ENCODE data around the gene MAD1L1.
A peak's percentile ranks its signal among the peaks of the same experiment; 100 is the strongest.

The MAD1L1 gene

DNA sequence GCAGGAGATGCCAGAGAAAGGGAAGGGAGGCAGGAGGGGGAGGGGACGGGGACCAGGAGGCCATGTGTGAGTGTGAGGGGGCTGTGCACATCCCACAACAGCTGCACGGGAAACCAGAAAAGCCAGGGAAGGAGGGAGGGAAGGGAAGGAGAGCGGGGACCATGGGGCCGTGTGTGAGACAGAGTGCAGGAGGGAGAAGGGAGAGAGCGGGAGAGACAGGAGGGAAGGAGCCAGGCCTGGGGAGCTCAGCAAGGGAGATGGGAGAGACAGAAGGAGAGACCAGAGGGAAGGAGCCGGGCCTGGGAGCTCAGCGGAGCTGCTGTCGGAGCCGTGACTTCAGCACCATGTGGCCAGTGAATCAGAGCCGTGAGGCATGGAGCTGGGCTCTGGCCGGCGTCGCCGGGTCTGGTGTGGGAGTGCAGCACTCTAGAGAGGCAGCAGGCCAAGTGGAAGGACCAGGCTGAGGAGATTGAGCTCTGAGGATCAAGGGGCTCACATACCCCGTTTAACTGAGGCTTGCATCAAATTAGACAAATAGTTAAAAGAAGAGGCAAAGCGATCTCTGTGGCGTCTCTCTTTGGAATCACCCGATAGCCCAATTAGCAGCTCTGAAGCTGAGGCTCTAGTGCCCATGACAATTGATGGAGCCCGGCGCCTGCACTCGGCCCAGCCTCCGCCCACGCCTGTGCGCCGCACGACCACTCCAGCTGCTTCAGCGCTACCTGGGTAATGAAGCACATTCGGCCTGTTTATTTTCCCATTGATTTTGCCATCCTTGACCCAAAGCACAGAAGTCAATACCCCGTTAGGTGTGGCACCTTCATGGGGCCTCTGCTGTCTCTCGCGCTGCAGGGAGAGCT lies 150.4 kb downstream of the MAD1L1 start:
- peak; percentile 69 for DNase-seq

DNA sequence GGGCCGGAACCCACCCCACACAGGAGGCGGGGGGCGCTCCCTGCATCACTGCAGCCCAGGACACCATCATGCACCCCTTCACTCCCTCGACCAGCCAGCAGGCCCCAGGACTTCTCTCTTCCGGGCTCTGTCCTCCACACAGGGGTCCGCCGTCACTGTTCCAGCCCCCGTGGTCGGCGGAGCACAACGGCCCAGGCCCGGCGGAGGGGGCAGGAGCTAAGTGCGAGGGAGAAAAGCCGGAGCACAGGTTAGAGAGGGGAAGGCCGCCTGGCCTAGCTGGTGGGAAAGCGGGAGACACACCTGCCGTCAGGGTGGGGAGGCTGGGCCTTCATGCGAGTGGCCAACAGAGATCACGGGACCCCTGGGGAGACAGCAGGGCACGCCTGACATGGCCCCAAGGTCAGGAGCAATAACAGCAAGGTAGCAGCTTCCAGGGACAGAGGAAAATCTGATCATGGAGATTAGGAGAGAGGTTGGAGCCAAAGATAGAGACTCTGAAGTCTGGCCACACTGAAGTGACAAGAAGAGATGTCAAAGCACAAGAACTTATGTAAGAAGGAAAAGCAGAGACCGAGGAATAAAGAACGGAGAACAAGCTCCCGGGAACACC lies 151.1 kb downstream of the MAD1L1 start:
- no peak for DNase-seq

DNA sequence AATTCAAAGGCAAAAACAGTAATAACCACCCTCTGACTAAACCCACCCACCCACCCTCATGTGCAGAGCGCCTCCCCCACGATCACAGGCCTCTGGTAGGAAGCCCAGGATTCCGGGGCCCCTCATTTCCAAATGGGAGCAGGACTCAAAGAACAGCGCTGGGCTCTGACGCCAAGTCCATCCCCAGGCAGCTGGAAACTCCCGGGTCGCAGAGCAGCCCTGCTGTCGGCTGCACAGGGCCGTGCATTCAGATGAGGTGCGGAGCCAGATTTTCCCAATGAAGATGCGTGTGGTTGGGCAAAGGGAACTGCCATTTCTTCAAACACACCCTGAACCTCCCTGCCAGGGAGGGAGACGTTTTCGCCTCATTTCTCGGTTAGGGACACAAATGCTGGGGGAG lies 152.3 kb downstream of the MAD1L1 start:
- DNase-seq: no peak

DNA sequence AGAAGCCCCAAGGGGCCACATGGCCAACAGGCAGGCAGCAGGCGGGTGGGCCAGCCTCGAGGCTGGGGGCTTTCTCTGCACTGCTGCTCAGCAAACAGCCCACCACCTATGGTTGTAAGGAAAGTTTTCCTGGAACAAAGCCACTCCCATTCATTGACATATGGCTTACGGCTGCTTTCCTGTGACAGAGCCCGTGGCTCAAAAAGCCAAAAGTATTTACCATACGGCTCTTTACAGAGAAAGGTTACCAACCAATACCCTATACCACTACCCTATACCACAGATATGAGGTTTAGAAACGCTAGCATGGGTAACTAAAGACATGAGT lies 152.7 kb downstream of the MAD1L1 start:
- no peak for DNase-seq

DNA sequence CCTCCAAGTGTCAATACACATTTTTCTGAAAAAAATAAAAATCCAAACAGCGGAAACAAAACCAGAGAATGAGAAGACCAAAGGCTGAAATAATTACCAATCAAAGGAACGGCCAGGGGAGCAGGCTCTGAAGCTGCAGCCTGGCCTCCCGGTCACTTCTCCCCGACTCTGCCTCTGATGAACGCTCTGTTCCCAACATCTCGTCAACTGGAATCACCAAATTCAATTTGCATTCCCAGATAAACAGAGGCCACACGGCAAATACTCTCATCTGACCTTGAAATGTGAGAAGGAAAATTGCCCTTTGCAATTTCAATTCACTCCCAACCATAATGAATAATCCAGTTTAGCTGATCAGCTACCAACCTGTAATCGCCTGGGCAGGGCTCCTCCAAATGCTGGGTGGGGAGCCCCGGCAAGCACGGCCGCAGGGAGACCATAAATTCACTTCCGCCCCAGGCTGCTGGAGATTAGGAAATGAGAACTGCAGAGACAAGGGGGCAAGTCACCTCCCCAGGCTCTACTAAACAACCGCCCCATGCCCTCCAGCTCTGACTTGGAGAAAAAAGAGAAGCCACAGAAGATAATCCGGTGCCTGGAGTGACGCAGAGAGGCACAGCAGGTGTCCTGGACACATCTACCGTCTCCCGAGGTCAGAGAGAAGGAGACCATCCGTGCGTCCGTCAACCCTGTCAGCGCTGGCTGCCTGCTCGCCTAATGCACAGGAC lies 153.2 kb downstream of the MAD1L1 start:
- no peak for DNase-seq

DNA sequence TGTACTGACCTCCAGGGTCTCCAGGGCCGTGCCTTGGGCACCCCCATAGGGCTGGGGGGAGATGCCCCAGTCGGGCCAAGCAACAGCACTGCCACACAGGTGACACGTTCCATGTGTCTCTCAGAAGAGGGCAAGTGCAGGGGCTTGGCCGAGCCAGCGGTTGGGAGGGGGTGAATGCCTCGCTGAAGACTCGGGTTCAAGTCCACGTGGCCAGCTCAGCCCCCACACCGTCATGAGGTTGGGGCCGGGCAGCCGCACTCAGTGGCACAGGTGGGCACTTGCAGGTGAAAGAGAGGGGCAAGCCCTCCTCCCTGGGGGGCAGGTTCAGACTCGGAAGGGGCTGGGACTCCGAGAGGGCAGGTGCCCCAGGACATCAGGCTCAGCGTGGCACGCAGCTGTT lies 153.8 kb downstream of the MAD1L1 start:
- DNase-seq: no peak

DNA sequence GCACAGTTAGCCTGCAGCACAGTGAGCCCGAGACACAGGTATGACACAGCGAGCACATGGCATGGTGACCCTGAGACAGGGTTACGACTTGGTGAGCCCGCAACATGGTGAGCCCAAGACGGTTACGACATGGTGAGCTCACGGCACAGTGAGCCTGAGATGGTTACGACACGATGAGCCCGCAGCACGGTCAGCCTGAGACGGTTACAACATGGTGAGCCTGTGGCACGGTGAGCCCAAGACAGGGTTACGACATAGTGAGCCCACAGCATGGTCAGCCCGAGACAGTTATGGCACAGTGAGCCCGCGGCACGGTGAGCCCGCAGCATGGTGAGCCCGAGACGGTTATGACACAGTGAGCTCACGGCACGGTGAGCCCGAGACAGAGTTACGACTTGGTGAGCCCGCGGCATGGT lies 156.1 kb downstream of the MAD1L1 start:
- DNase-seq: no peak

DNA sequence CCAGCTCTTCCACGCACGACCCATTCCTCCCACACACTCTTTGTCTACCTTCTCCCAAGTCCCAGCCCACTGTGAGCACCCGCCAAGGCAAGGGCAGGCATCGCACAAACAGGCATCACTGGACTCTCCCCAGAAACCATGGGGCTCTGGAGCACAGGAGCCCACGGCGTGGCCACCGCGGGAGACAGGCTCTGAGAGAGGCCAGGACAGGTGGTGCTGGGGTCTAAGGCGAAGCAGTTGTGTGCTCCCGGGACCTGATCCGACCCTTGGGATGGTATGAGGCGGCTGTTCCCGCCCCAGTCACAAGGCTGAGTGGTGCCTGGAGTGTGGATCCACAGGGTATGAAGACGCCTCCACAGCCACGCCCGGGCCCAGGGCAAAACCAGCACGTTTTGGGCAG lies 156.9 kb downstream of the MAD1L1 start:
- no peak for DNase-seq

DNA sequence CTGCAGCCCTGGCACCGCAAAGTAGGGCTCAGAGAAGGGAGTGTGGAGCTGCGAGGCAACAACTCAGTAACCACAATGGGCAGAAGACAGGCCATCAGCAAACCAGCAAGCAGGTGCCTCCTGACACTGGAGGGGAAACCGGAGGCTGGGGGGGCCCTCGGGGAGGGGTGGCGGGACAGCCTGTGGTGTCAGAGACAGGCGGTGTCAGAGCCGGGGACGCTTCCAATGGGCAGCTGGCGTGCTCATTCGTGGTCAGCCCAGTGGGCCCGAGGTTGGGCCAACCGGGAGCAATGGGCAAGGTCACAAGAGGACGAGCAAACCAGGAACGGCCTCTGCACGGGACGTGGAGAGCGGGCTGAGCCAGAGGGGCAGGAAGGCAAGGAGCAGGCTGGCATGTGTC lies 158.1 kb downstream of the MAD1L1 start:
- DNase-seq: no peak

DNA sequence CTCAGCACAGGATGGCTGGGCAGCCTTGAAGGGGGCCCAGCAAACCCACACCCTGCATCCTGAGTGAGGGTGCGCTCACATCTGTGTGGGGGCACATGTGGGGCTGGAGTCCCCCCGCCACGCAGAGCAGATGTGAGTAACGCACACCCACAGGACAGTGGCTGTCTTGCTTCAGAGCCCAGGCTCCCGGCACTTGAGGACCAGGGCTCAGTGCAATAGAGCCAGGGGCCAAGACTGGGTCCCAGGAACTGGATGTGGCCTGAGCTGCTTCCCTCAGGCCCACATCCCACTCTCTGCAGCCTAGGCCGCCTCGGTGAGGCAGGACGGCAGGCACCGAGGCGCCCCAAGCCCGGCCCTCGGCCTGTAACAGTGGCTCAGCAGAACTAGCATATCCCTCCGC lies 159.9 kb downstream of the MAD1L1 start:
- DNase-seq: no peak

DNA sequence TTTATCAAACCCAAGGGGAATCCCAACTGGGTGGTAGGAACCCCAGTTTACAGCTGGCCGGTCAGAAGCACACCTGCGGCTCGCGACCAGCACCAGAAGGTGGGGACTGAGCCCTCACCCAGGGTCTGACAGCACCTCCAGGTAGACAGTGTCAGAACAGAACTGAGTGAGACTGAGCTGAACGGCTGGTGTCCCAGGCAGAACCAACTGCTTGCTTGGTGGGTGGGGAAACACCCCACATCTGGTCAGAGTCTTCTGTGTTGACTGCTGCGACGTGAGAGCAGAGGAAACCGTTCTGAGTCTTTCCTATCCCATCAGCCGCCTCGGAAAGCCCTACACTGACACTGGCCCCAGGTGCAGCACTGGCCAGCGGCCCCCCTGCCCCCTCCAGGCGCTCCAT lies 160.7 kb downstream of the MAD1L1 start:
- DNase-seq: no peak

DNA sequence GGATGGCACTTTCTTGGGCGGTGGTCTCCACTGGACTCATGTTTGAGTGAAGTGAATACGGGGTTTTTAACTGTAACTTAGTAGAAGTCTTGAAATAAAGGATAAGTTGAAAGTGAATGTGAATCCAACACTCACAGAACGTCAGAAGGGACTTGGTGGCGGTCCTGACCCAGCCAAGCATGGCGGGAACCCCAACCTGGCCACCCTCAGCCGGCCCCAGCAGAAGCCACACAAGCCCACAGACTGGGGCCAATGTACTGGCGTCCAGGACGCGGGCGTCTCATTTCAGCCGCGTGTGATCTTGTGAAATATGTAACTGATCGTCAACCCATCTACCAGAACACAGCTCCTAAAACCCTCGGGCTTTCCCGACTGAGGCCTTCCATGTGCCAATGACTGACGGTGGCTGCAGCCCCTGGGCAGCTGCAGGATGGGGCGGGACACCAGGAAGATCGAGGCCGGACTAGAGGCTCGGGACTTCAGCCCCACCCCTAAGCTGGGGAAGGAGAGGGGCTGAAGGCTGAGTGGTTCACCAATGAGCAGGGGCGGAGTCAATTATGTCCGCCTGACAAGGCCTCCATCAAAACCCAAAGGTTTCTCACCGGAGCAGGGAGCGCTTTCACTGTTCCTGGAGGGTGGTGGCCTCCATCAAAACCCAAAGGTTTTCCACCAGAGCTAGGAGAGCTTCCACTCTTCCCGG lies 161.5 kb downstream of the MAD1L1 start:
- no peak for DNase-seq

DNA sequence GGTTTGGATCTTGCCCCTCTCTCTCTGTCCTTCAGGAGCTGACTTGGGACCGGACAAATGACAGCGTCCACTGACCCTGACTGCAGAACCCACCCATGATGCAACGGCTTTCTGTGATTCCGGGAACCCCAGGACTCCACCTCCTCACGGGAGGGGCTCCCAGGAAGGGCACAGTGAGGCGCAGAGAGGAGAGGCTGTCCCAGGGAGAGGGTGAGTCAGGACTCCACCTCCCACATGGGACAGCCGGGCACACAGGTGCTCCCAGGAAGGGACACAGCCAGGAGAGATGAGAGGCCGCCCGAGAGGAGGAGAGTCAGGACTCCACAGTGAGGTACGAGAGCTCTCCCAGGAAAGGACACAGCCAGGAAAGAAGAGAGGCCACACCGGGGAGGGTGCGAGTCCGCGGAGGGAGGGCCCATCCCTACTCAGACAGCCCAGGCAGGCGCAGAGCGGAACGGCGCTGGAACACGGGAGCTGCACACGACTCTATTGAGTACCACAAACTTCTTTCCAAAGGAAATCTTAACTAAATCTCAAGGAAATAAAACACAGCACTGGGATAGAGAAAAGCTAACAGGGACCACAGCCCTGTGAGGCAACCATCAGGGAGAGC lies 162.5 kb downstream of the MAD1L1 start:
- no peak for DNase-seq

DNA sequence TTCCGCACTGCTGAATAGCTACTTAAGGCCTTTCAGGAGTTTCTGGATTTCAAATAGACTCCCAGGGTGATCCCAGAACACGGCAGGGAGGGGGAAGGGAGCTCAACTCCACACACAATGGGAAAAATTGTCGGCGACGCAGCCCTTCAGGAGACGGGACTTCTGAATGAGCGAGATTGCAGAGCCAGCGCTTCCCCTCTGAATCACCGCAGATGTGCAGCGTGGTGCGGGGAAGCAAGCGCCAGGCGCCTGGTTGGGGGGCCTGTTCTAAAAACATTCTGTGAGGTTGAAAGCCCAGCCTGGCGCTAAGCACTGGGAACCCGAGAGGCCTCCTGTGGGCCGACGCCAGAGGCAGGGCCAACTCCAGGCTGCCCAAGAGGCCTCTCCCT lies 163.3 kb downstream of the MAD1L1 start:
- DNase-seq: peak; percentile 65

DNA sequence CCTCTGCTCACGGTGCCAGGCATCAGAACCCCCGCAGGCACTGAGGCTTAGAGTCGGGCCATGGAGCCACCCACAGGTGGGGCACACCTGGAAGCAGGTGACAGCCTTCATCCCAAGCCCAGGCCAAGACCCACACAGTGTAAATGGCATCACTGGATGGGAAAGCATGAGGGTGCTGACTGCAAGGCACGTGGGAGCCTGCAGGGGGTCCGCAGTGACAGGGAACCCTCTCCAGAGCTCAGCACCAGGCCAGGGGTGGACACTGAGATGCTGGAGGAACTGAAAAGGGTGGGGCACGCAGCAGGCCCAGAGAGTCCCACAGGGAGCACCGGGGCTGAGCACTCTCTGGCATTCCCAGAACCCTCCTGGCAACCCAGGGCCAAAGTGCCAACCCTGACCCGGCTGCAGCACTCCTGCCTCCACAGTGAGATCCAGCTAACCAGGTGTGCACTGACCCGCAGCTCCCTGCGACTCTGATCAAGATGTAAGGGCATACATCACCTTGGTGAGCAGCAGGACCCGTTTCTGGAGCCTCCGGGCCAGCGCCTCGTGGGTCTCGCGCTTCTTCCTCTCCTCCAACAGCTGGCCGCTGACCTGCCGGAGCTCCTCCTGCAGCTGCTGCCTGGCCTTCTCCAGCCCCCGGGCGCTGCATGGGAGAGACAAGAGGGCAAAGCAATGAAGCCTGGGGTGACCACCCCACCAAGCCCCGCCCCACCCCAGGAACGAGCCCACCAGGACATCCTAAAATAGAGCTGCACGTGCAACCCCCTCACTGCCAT lies 163.9 kb downstream of the MAD1L1 start:
- no peak for DNase-seq

DNA sequence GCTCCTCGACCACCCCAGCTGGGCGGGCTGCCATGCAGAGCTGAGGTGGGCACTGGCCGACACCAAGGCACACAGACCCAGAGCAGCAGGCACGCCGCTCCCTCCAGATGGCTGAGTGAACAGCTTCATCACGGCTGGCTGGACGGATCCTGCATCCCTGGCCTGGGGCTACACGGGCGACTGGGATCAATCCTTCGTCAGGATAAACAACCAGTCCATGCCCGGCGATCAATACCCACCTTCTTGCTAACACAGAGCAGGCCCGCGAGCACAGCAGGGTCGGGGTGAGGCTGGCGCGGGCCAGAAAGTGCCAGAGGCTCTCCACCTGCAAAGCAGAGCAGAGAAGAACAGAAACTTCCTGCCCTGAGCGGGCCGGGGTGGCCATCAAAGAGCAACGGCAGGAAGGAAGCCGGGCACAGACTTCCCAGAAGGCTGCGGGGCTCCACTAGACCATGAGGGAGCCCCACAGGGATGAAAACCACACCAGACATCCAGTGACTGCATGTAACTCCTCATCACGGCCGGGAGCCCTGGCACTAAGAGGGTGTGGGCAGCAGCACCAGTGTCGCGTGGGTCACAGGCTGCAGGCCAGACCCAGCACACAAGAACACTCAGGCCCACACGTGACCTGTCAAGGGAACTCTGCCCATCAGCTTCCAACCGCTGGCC lies 166.4 kb downstream of the MAD1L1 start:
- DNase-seq: no peak

DNA sequence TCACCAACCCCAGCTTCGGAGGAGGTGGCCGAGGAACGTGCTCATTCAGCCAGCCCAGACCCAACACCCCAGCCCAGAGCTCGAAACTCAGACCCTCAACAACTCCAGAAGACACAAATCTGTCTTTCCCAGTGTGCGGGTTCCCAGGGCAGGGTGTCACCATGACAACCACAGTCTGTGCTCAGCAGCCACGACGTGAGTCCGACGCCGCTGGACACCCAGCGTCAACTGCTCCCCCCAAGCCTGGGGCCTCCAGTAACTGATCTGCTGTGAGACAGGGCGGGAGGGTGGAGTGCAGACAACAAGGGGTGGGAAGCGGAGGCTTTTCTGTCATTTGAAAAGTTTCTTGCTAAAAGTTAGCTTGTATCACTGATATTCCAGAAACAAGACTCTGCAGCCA lies 167.2 kb downstream of the MAD1L1 start:
- DNase-seq: no peak

DNA sequence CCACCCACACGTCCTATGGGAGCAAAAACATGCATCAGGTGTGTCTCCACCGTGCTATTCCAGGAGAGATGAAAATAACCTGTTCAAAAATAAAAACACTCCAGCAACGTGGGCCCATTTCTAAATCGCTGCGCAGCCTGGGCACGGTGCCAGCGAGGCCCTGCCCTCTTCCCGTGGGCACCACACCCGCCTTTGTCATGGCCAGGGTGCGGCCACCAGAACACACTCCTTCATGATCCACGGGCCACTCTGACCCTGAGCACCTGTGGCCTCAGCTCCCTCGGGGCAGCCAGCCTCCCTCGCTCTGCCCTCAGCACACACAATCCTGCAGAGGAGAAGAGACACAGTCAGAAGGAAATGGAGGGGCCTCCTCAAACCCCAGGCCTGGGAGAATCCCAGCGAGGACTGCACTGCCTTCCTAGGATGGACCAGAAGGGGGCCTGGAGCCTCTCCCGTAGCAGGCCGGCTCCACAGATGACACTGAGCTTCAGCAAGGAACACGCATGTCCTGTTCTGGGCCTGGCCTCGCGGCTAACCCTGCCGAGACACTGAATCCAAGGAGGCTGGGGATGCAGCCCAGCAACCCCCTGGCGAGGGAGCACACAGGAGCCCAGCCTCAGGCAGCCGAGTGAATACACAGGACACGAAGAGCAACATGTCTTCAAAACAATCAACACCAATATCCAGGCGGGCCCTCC lies 169.0 kb downstream of the MAD1L1 start:
- peak; percentile 65 for DNase-seq

DNA sequence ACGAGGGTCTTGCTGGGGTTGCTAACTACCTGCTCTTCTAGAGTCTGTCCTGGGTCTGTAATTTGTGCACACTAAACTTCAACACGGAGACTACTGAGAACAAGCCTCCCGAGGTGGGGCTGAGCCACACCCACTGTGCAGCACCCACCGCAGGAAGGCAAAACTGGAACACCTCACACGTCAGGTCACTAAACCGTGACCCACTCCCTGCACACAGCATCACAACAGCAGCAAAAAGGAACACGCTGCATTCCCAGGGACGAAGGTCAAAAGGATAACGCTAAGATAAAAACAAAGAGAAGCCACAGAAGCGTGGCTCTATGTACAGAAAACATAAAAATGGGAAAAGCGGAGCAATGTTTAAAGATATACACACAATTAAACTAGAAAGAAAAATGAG lies 170.1 kb downstream of the MAD1L1 start:
- no peak for DNase-seq

DNA sequence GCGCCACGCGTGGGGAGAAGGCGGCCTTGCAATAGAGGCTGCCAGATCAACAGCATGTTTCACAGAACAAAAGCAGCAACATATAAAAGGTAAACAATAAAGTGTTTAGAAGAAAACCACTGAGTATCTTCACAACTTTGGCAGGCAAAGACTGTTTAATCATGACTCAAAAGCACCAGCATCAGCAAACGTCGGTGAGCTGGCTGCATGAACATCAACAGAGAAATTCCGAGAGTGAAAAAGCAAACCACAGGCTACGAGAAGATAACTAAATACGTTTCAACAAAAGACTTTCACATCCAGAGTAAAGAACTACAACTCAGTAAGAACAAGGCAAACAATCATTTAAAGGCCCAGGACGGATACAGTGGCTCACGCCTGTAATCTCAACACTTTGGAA lies 172.0 kb downstream of the MAD1L1 start:
- no peak for DNase-seq

Data from left hindlimb (tissue), 1 donor.